Mucosa of stomach (tissue), 1 donor: ENCODE data around the gene MAOA.

Source experiments
- H3K27me3 ChIP-seq: one replicate; pipeline ENCODE4 v1.7.0; 2013; ENCODE audit warnings: mild to moderate bottlenecking, low read length; ENCODE audit not compliant: control insufficient read depth, insufficient read depth
- H3K36me3 ChIP-seq: one replicate; pipeline ENCODE4 v1.7.0; 2013; ENCODE audit warnings: low read length; ENCODE audit not compliant: control insufficient read depth, insufficient read depth
- H3K4me1 ChIP-seq: one replicate; pipeline ENCODE4 v1.7.0; 2013; ENCODE audit warnings: mild to moderate bottlenecking, low read length; ENCODE audit not compliant: control insufficient read depth, insufficient read depth
- H3K4me3 ChIP-seq: one replicate; pipeline ENCODE4 v1.7.0; 2013; ENCODE audit warnings: low read length
- H3K9ac ChIP-seq: one replicate; pipeline ENCODE4 v1.7.0; 2013; ENCODE audit warnings: mild to moderate bottlenecking, low read length, moderate library complexity
- H3K9me3 ChIP-seq: one replicate; pipeline ENCODE4 v1.7.0; 2013; ENCODE audit warnings: mild to moderate bottlenecking, low read length, moderate library complexity; ENCODE audit not compliant: control insufficient read depth
- donor health status: Pancreatic carcinoma.

The MAOA gene

DNA sequence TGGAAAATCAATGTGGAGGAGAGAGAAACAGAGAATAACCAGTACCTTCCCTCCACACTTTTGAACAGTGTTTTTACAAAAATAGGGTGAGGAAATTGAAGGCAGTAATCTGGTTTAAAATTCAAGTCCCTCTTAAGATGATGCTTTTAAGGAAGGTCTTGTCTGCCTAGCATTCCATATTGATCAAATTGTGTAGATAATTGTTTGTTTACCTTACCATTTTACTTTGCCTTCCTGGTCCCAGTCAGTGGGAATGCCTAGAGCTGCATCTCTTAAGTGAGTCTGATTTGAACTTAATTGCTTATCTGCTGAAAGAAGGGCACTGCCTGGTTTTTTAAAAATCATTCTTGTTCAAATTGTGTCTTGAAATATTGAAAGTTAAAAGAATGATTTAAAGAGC lies 14.4 kb upstream of the MAOA start:
- no peaks in the 10 kb centered on the region for H3K27me3 ChIP-seq
- no peak overlapping the region for H3K9ac ChIP-seq
- H3K36me3 ChIP-seq, result no peaks in the 10 kb centered on the region
- H3K4me3 ChIP-seq, result no peak overlapping the region
- H3K4me1 ChIP-seq, result no peaks in the 10 kb centered on the region
- H3K9me3 ChIP-seq, result no peaks in the 10 kb centered on the region

DNA sequence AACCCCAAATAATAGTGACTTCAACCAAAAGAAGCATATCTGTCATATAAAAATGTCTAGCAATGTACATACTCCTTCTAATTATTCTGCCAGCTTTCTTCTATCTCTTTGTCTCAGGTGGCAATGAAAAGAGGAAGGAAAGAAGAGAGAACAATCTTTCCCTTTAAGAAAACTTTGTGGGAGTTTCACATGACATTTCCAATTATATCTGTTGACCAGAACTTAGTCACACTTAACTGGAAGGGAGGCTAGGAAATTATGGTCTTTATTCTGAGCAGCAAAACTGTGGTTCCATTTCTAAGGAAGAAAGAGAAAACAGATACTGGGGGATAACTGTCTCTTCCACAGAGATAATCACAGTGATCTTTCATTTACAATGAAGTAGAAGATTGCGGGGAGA lies 12.9 kb upstream of the MAOA start:
- H3K4me1 ChIP-seq, result no peaks in the 10 kb centered on the region
- H3K9ac ChIP-seq, result no peak overlapping the region
- H3K36me3 ChIP-seq, result no peaks in the 10 kb centered on the region
- H3K9me3 ChIP-seq, result no peaks in the 10 kb centered on the region
- no peak overlapping the region for H3K4me3 ChIP-seq
- H3K27me3 ChIP-seq, result no peaks in the 10 kb centered on the region

DNA sequence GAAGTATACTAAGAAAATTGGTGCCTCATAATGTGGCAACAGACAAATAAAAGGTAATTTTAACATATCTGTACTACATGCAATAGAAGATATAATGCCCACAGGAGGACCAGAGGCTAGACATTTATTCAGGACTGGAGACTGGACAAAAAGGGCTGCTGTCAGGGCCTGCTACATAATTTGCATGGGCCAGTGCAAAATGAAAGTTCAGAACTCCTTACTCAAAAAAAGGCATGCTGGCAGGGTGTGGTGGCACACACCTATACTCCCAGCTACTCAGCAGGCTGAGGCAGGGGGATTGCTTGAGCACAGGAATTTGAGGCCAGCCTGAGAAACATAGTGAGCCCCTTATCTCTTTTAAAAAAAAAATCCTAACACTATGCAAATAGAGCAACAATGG lies 12.4 kb upstream of the MAOA start:
- Histone ChIP-seq H3K36me3 (no peaks in the 10 kb centered on the region), H3K27me3 (no peaks in the 10 kb centered on the region), H3K4me3 (no peak overlapping the region), H3K9ac (no peak overlapping the region), H3K9me3 (no peaks in the 10 kb centered on the region), H3K4me1 (no peaks in the 10 kb centered on the region)

DNA sequence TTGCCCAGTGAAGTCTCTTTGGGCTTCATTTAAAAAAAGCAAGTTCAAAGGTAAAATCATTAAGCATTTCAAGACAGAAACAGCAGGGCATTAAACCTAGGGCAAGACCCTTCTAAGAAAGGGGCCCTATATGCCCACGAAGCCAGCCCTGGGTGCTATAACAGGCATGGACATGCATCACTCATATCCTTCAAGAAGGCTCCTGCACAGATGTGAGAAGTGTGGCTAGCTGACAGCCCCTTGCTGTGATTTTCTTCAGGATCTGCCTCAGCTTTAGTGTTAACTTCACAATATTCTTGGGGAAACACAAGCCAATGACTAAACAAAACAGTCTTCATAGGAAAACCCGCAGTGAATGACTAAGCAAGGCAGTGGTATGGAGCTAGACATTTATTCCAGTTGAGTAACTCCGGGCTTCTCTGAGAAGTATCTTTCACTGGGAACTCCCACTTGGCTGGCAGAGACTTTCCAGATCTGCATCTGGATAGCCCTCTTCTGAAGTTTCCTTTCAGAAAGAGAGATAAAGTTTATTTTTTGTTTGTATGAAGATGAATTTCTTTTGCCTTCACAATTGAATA lies 11.9 kb upstream of the MAOA start:
- Histone ChIP-seq H3K4me1 (no peaks in the 10 kb centered on the region), H3K27me3 (no peaks in the 10 kb centered on the region), H3K9me3 (no peaks in the 10 kb centered on the region), H3K4me3 (no peak overlapping the region), H3K9ac (no peak overlapping the region), H3K36me3 (no peaks in the 10 kb centered on the region)

DNA sequence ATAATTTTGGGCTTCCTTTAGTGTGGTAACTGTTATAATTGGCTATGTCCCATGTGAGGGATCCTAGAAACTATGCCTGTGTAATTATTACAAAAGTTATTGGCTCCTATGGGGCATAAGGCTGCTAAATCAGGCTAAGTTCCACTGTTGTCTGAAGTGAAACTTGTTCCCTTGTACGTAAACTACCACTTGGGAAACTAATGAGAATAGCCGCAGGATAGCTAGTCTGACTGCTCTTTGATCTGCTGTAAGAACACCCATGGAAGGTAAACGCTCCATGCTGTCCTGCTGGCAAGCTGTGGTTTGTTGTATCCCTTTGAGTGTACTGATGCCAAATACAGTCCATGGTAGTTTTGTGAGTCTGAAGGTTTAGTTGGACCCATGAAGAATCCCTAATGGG lies 9.3 kb upstream of the MAOA start:
- H3K36me3 ChIP-seq, result no peaks in the 10 kb centered on the region
- no peaks in the 10 kb centered on the region for H3K9me3 ChIP-seq
- H3K4me1 ChIP-seq, result no peaks in the 10 kb centered on the region
- no peaks in the 10 kb centered on the region for H3K27me3 ChIP-seq
- no peak overlapping the region for H3K4me3 ChIP-seq
- no peak overlapping the region for H3K9ac ChIP-seq

DNA sequence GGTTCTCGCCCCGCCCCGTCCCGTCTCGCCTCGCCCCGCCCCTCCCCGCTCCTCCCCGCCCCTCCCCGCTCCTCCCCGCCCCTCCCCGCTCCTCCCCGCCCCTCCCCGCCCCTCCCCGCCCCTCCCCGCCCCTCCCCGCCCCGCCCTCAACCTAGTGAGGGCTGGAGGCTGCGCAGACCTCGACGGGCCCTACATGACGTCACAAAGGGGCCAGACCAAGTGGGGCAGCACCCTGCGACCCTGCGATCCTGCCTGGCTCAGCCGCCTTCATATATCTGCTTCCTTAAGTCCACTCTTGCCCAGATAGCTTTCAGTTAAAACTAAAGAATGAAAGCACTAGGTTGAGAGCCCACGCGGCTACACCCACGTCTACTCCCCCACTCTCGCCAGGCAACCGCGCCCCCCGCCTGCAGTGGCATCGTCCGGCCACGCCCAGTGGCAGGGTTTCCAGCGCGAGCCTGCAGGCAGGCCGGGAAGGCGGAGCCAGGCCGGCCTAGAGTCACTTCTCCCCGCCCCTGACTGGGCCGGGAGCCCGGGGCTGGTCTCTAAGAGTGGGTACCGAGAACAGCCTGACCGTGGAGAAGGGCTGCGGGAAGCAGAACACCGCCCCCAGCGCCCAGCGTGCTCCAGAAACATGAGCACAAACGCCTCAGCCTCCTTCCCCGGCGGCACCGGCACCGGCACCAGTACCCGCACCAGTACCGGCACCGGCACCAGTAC lies 1.5 kb upstream of the MAOA start:
- H3K9me3 ChIP-seq, result no peaks in the 10 kb centered on the region
- H3K4me1 ChIP-seq, result no peaks in the 10 kb centered on the region
- H3K9ac ChIP-seq, result peak overlapping the region; percentile 86

DNA sequence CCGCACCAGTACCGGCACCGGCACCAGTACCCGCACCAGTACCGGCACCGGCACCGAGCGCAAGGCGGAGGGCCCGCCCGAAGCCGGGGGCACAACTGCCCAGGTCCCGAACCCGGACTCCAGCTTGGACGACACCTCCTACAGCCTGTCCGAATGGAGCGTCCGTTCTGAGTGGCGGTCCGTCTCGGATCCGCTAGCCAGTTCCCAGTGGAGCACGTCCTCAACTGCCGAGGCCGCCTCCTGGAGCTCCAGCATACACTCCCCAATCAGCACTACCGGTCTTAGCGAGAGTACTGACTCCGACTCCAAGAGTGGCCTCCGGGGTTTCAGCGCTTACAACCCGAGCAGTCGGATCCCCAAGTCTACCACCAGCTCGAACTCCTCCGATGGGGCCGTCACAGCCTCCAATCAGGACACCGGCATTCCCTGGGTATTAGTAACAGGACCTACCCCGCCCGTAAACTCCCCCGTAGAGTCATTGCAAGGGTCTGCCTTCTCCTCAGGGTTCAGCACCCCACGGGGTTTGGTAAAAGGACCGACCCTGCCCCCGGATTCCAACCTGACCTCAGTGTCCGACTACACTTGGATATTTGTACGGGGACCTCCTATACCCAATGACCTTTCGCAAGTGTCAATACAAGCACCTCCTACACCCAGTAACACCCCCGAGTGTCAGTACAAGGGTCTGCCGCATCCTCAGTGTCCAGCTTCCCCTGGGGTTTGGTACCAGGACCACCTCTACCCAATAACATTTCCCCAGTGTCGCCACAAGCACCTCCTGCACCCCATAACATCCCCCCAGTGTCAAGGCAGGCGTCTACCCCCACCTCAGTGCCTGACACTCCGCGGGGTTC lies 721 bp upstream of the MAOA start:
- peak overlapping the region; percentile 86 for H3K9ac ChIP-seq
- peak overlapping the region; percentile 63 for H3K4me3 ChIP-seq
- H3K36me3 ChIP-seq, result no peaks in the 10 kb centered on the region
- no peaks in the 10 kb centered on the region for H3K27me3 ChIP-seq
- H3K9me3 ChIP-seq, result no peaks in the 10 kb centered on the region
- no peaks in the 10 kb centered on the region for H3K4me1 ChIP-seq

More for the DNA sequence above, 1.5 kb upstream of the MAOA start:
- H3K36me3 ChIP-seq, result no peaks in the 10 kb centered on the region
- H3K4me3 ChIP-seq, result peak overlapping the region; percentile 63
- H3K27me3 ChIP-seq, result no peaks in the 10 kb centered on the region

DNA sequence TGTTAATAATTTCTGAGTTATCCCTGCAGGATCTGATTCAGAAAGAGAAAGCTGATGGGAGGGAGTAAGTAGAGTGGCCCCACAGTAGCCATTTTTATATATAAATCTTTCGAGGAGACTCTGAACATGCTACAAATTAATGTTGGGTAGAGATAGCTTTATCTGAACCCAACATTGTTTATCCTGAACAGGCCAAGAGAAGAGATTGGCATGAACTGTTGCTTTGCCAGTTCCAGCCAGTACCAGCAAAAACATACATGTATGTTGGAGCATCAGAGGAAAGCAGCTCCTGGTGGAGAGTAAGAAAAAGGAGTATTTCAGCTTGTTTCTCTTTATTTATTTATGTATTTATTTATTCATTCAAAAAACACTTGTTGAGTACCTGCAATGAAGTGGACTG lies 1.6 kb downstream of the MAOA start:
- Histone ChIP-seq H3K9ac (no peak overlapping the region), H3K27me3 (no peaks in the 10 kb centered on the region), H3K9me3 (no peaks in the 10 kb centered on the region), H3K4me3 (no peak overlapping the region), H3K36me3 (no peaks in the 10 kb centered on the region), H3K4me1 (no peaks in the 10 kb centered on the region)

DNA sequence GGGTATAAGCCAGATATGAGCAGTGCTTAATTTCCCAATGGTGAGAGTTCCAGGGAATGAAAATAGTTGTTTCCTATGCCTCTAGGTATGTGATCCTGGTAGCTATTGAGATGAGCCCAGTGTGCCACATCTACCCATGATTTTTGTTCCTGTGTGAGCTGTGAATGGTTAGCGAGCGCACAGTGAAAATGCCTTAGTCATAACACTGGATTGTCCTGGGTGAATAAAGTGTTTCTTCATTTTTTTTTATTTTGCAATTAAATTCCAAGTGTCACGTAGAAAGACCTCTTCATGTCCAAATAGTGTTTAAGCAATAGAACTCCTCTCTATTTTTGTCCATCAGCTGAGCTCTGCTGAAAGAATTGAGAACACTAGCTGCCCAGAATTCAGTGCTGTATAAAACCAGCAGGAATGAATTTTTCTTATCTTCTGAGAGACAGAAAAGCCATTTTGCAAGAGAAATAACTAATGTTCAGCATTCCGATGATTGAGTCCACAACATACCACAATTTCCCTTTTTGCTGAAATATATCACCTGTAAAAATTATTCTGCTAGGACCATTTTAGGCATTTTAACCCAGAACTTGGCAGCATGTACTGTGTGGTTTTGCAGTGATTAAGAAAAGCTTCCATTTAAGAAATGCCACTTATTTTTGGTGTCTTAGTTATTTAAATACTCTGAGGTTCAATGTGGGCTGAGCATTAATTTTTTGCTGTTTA lies 5.6 kb downstream of the MAOA start:
- H3K36me3 ChIP-seq, result no peaks in the 10 kb centered on the region
- no peak overlapping the region for H3K9ac ChIP-seq
- H3K4me3 ChIP-seq, result no peak overlapping the region
- peaks cover 10% of the 10 kb centered on the region for H3K4me1 ChIP-seq
- H3K27me3 ChIP-seq, result no peaks in the 10 kb centered on the region
- H3K9me3 ChIP-seq, result no peaks in the 10 kb centered on the region

DNA sequence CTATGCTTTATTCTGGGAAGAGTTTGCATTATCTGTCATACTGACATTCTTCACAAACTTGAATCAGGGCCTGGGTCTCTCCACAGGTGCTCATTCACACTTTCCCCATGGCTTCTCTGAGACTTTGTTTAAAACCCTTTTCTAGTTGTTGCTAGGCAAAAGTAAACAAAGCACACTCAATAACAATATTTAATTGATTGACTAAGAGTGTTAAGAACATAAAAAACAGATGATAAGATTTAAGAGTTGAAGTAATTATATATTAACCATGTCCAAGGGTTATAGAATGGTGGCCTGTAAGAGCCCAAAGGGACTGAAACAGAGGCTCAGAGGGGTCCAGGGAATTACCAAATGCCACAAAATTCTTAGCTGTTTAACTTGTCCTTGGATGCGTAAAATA lies 7.1 kb downstream of the MAOA start:
- no peaks in the 10 kb centered on the region for H3K9me3 ChIP-seq
- peaks cover 10% of the 10 kb centered on the region for H3K4me1 ChIP-seq
- no peaks in the 10 kb centered on the region for H3K27me3 ChIP-seq
- no peak overlapping the region for H3K9ac ChIP-seq
- H3K4me3 ChIP-seq, result no peak overlapping the region
- no peaks in the 10 kb centered on the region for H3K36me3 ChIP-seq

DNA sequence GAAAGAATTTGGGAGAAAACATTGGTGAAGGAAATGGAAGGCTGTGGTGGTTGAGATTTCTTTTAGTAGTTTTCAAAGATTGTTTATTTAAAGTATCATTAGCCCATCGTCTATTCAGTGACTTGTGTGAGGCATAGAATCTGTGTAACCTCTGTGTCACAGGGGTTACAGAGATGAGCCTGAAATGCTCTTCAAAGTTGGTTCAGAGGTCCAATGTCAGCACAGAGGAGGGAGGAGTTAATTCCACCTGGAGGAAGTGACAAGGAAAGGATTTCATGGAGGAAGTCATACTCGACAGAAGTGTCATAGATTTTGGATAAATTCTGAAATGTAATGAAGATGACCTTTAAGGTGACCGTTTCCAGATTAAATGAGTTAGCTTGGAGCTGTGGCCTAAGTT lies 8.2 kb downstream of the MAOA start:
- H3K4me3 ChIP-seq, result no peak overlapping the region
- H3K9me3 ChIP-seq, result no peaks in the 10 kb centered on the region
- no peaks in the 10 kb centered on the region for H3K36me3 ChIP-seq
- H3K4me1 ChIP-seq, result peaks cover 10% of the 10 kb centered on the region
- H3K27me3 ChIP-seq, result no peaks in the 10 kb centered on the region
- no peak overlapping the region for H3K9ac ChIP-seq

DNA sequence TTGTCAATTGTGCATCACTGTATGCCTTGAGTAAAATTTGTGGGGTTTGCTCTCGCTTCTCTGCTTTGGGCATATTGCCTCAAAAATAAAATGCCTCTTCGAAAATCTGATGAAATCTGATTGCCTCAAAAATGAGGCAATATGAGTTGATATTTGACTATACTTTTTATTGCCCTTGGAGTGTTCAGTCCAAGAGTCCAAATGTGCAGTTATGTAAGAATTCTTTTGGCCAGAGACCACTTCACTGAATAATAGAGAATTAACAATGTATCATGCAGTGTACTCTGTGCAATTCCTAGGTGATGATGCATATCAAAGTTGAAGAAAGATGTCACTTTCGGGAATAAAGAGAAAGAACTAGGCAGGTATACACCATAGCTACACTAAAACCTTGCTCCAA lies 8.6 kb downstream of the MAOA start:
- no peaks in the 10 kb centered on the region for H3K27me3 ChIP-seq
- H3K4me3 ChIP-seq, result no peak overlapping the region
- H3K36me3 ChIP-seq, result no peaks in the 10 kb centered on the region
- peaks cover 10% of the 10 kb centered on the region for H3K4me1 ChIP-seq
- H3K9me3 ChIP-seq, result no peaks in the 10 kb centered on the region
- H3K9ac ChIP-seq, result no peak overlapping the region
